Measurements from ENCODE around the gene LAMB4. TPM values are rescaled to one million over a fixed set of nuclear protein-coding genes. Genes with fewer than 3 reads are reported as not detected.

Gene LAMB4
- total RNA-seq, 2 experiments from 2014 or later, result not detected

- CTCF ChIA-PET, result no interaction called here
- POLR2A ChIA-PET, result no interaction called here
Observed at GRCh38 chr7:108026647-108027046, 103.5 kb downstream of the LAMB4 start.

- POLR2A ChIA-PET, result no interaction called here
- CTCF ChIA-PET, result no interaction called here
Observed at GRCh38 chr7:108026116-108026515, 104.0 kb downstream of the LAMB4 start.

GRCh38 chr7:108024538-108024937 is 105.6 kb downstream of the LAMB4 start:
- ChIA-PET POLR2A (no interaction called here), CTCF (no interaction called here)

- POLR2A ChIA-PET, result no interaction called here
- CTCF ChIA-PET, result no interaction called here
Observed at GRCh38 chr7:108020585-108020984, 109.6 kb downstream of the LAMB4 start.

GRCh38 chr7:108018668-108019067 is 111.5 kb downstream of the LAMB4 start:
- ChIA-PET CTCF (no interaction called here), POLR2A (no interaction called here)

- CTCF ChIA-PET, result no interaction called here
- POLR2A ChIA-PET, result no interaction called here
Observed at GRCh38 chr7:108017776-108018151, 112.4 kb downstream of the LAMB4 start.

GRCh38 chr7:108016841-108017775 is 113.1 kb downstream of the LAMB4 start:
- ChIA-PET POLR2A (no interaction called here), CTCF (interaction anchor here (0.9 kb wide), 1 partner anchor 13 kb away, joined by 3 read pairs; no protein-coding TSS in a partner anchor)

- CTCF ChIA-PET, result no interaction called here
Observed at GRCh38 chr7:108015740-108016139, 114.4 kb downstream of the LAMB4 start.

GRCh38 chr7:108014747-108015682 is 115.1 kb downstream of the LAMB4 start:
- CTCF ChIA-PET, result no interaction called here
- POLR2A ChIA-PET, result no interaction called here

More at GRCh38 chr7:108015740-108016139, 114.4 kb downstream of the LAMB4 start:
- POLR2A ChIA-PET, result no interaction called here

GRCh38 chr7:108014215-108014614 is 115.9 kb downstream of the LAMB4 start:
- ChIA-PET CTCF (no interaction called here), POLR2A (no interaction called here)

GRCh38 chr7:108012499-108013430 is 117.4 kb downstream of the LAMB4 start:
- CTCF ChIA-PET, result no interaction called here
- POLR2A ChIA-PET, result no interaction called here

GRCh38 chr7:108010377-108010776 is 119.8 kb downstream of the LAMB4 start:
- ChIA-PET POLR2A (no interaction called here), CTCF (no interaction called here)

- POLR2A ChIA-PET, result no interaction called here
- CTCF ChIA-PET, result interaction anchor here (1.0 kb wide), 1 partner anchor 135 kb away, joined by 3 read pairs; no protein-coding TSS in a partner anchor
Observed at GRCh38 chr7:108009873-108010272, 120.3 kb downstream of the LAMB4 start.

- POLR2A ChIA-PET, result no interaction called here
- CTCF ChIA-PET, result no interaction called here
Observed at GRCh38 chr7:108008827-108009226, 121.3 kb downstream of the LAMB4 start.

- POLR2A ChIA-PET, result no interaction called here
- CTCF ChIA-PET, result no interaction called here
Observed at GRCh38 chr7:108008240-108008639, 121.9 kb downstream of the LAMB4 start.

GRCh38 chr7:108007762-108008161 is 122.4 kb downstream of the LAMB4 start:
- ChIA-PET CTCF (no interaction called here), POLR2A (no interaction called here)

- ChIA-PET POLR2A (no interaction called here), CTCF (no interaction called here)
Observed at GRCh38 chr7:108007261-108007660, 122.9 kb downstream of the LAMB4 start.

- POLR2A ChIA-PET, result no interaction called here
- CTCF ChIA-PET, result interaction anchor here (0.7 kb wide), 1 partner anchor 12 kb away, joined by 3 read pairs; no protein-coding TSS in a partner anchor
Observed at GRCh38 chr7:108004220-108005142, 125.7 kb downstream of the LAMB4 start.

GRCh38 chr7:108003599-108003935 is 126.6 kb downstream of the LAMB4 start:
- POLR2A ChIA-PET, result no interaction called here

More at GRCh38 chr7:108003599-108003935, 126.6 kb downstream of the LAMB4 start:
- CTCF ChIA-PET, result interaction anchor here (0.7 kb wide), 1 partner anchor 13 kb away, joined by 3 read pairs; no protein-coding TSS in a partner anchor
